Measurements from ENCODE around the gene NCAM1. TPM values are rescaled to one million over a fixed set of nuclear protein-coding genes. Genes with fewer than 3 reads are reported as not detected.

Gene NCAM1
- total and polyA plus RNA-seq, 2 donors from 2014 or later: 1.7 to 3.0 TPM

GRCh38 chr11:113193946-113194345, 232.7 kb downstream of the NCAM1 start:
- H3K9ac ChIP-seq (ENCODE audit: low read length in 3 of 3): no peak overlapping the region
- H3K27ac ChIP-seq (ENCODE audit: low read depth in 2 of 2, low read length in 2 of 2): no peak overlapping the region
- peak in 3 of 5 donors; percentile 42 to 86 (median 59) for DNase-seq

GRCh38 chr11:113195728-113196127, 234.5 kb downstream of the NCAM1 start:
- Histone ChIP-seq H3K27ac (ENCODE audit: low read depth in 2 of 2, low read length in 2 of 2) (no peak overlapping the region), H3K36me3 (ENCODE audit: control insufficient read depth in 2 of 3, insufficient read depth in 3 of 3, low read length in 3 of 3) (no peaks in the 10 kb centered on the region), H3K9ac (ENCODE audit: low read length in 3 of 3) (no peak overlapping the region), H3K4me3 (ENCODE audit: low read length in 3 of 3) (no peak overlapping the region), H3K27me3 (ENCODE audit: control insufficient read depth, insufficient read depth, low read length) (no peaks in the 10 kb centered on the region), H3K9me3 (ENCODE audit: control insufficient read depth in 2 of 3, insufficient read depth in 1 of 3, low read length in 3 of 3) (no peaks in the 10 kb centered on the region), H3K4me1 (ENCODE audit: control insufficient read depth in 2 of 3, insufficient read depth in 2 of 3, low read depth in 1 of 3, low read length in 3 of 3) (no peaks in the 10 kb centered on the region)
- FAIRE-seq (no peak), DNase-seq (no peak)
- intact Hi-C loops (cut with DNase I): no loop called here
- no peak for TF ChIP-seq CTCF (IDR thresholded peaks at IDR 0.05; ENCODE audit: borderline replicate concordance, extremely low read depth, insufficient read depth)

More at GRCh38 chr11:113193946-113194345, 232.7 kb downstream of the NCAM1 start:
- Histone ChIP-seq H3K36me3 (ENCODE audit: control insufficient read depth in 2 of 3, insufficient read depth in 3 of 3, low read length in 3 of 3) (no peaks in the 10 kb centered on the region), H3K4me1 (ENCODE audit: control insufficient read depth in 2 of 3, insufficient read depth in 2 of 3, low read depth in 1 of 3, low read length in 3 of 3) (no peaks in the 10 kb centered on the region), H3K27me3 (ENCODE audit: control insufficient read depth, insufficient read depth, low read length) (no peaks in the 10 kb centered on the region), H3K4me3 (ENCODE audit: low read length in 3 of 3) (no peak overlapping the region), H3K9me3 (ENCODE audit: control insufficient read depth in 2 of 3, insufficient read depth in 1 of 3, low read length in 3 of 3) (no peaks in the 10 kb centered on the region)
- FAIRE-seq: no peak
- intact Hi-C loops (cut with DNase I): no loop called here
- no peak for TF ChIP-seq CTCF (IDR thresholded peaks at IDR 0.05; ENCODE audit: borderline replicate concordance, extremely low read depth, insufficient read depth)

- Histone ChIP-seq H3K4me1 (ENCODE audit: control insufficient read depth in 2 of 3, insufficient read depth in 2 of 3, low read depth in 1 of 3, low read length in 3 of 3) (no peaks in the 10 kb centered on the region), H3K27ac (ENCODE audit: low read depth in 2 of 2, low read length in 2 of 2) (no peak overlapping the region), H3K36me3 (ENCODE audit: control insufficient read depth in 2 of 3, insufficient read depth in 3 of 3, low read length in 3 of 3) (no peaks in the 10 kb centered on the region), H3K9me3 (ENCODE audit: control insufficient read depth in 2 of 3, insufficient read depth in 1 of 3, low read length in 3 of 3) (no peaks in the 10 kb centered on the region), H3K9ac (ENCODE audit: low read length in 3 of 3) (no peak overlapping the region), H3K27me3 (ENCODE audit: control insufficient read depth, insufficient read depth, low read length) (no peaks in the 10 kb centered on the region), H3K4me3 (ENCODE audit: low read length in 3 of 3) (no peak overlapping the region)
- TF ChIP-seq CTCF (IDR thresholded peaks at IDR 0.05; ENCODE audit: borderline replicate concordance, extremely low read depth, insufficient read depth): no peak
- FAIRE-seq (no peak), DNase-seq (no peak)
- intact Hi-C loops (cut with DNase I): no loop called here
Measured at GRCh38 chr11:113197446-113197845, 236.2 kb downstream of the NCAM1 start.
